Measurements from ENCODE around the gene RAD54L.
"Not testable (repeated sequence)": the region's sequence is repeated elsewhere in the genome, so short reads cannot be mapped to it uniquely, and the experiment has no call there.

RAD54L gene

GRCh38 chr1:46319301-46319700, 71.7 kb downstream of the RAD54L start:
- DNase-seq (ENCODE audit: low read depth in 1 of 2, low spot score in 1 of 2): not testable (repeated sequence)

- not testable (repeated sequence) for DNase-seq (ENCODE audit: low read depth in 1 of 2, low spot score in 1 of 2)
Measured at GRCh38 chr1:46319960-46320914, 72.7 kb downstream of the RAD54L start.

- not testable (repeated sequence) for DNase-seq (ENCODE audit: low read depth in 1 of 2, low spot score in 1 of 2)
Measured at GRCh38 chr1:46322191-46322590, 74.6 kb downstream of the RAD54L start.

- not testable (repeated sequence) for DNase-seq (ENCODE audit: low read depth in 1 of 2, low spot score in 1 of 2)
Measured at GRCh38 chr1:46325285-46326076, 77.9 kb downstream of the RAD54L start.
